HG02763 (cell line): ENCODE results near the gene FAM118A.
"Not testable (repeated sequence)": the region's sequence is repeated elsewhere in the genome, so short reads cannot be mapped to it uniquely, and the experiment has no call there.

ENCODE experiments used
- ATAC-seq: cut with Tn5 transposase; IDR thresholded peaks from one replicate; pipeline ENCODE4 v1.9.1; 2021; ENCODE audit warnings: mild to moderate bottlenecking, moderate library complexity; ENCODE audit not compliant: unreplicated experiment

Gene FAM118A

GRCh38 chr22:45308391-45308956 lies 1.3 kb upstream of the FAM118A start:
- ATAC-seq = no peak

DNA sequence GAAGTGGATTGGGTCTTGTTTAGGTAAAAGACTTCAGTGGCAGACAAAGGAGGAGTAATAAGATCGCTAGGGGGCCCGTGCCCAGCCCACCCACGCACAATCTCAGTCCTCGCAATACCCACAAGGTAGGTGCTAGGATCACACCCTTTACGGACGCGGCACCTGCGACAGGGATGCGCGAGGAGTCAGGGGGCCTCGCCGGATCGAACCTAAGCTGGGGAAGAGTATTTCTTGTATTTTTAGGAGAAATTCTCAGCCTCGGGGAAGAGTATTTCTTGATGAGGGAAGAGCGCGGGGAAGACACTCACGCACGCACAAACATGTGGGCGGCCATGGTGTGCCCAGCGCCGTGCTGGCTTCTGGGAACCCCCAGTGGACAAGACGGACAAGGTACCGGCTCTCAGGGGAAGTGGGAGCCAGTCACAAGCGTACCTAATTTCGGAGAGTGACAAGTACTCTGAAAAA lies 745 bp upstream of the FAM118A start:
- no peak for ATAC-seq

DNA sequence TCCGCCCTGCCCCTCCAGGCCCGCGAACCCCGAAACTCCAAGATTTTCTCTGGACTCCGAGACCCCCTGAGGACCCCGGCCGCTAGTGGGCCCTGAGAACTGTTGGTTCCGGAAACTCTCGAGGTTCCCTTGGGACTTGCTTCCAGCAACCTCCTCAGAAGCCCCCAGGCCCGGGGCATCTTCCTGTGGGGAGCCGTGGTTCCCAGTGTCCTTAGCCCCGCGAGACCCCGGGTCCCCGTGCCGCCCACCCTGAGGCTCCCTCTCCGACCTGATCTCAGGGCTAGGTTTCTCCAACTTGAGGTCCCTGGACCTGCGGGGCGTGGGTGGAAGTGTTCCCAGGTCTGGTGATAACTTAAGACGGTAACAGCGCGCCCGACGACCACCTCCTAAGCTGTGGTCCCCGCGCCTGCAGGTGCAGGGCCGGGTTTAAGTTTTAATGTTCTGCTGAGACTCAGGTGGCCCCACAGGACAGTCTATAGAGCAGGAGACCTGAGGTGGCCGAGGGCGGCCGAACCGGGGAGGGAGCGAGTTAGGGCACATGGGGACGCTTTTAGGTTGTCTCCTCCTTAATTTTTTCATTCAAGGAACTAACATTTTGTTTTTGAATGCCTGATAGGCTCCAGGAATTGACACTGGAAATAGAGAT lies 720 bp downstream of the FAM118A start:
- ATAC-seq = no peak

DNA sequence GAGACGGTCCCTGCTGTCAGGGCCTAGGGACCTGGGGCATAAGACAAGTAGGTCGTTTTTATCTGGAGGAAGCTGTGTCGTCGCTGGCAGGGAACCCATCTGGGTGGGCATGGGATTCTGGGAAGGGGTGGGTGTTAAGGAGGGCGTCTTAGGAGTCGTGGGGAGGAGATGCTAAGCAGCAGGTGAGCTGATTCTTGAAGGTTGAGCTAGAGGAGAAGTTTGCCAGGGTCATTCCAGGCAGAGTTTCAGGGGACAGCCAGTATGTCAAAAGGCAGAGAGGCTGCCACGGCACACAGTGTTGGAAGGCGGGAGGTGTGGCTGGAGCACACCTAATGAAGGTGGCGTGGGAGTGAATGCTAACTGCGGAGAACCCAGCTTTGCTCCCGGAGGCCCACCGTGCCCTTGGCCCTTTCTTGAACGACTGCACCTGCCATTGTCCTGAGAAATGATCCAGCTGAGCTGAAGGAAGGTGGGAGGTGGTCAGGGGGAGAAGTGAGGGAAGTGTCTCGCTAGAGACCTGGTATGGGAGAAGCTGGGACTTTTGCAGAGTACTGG lies 1.3 kb downstream of the FAM118A start:
- ATAC-seq = no peak

GRCh38 chr22:45312415-45312814 lies 2.7 kb downstream of the FAM118A start:
- no peak for ATAC-seq

- ATAC-seq = no peak
Measured at GRCh38 chr22:45312856-45313255, 3.1 kb downstream of the FAM118A start.

- no peak for ATAC-seq
Measured at GRCh38 chr22:45314054-45314721, 4.5 kb downstream of the FAM118A start.

- ATAC-seq = no peak
Measured at GRCh38 chr22:45314786-45315185, 5.1 kb downstream of the FAM118A start.

- no peak for ATAC-seq
Measured at GRCh38 chr22:45316796-45317526, 7.2 kb downstream of the FAM118A start.

DNA sequence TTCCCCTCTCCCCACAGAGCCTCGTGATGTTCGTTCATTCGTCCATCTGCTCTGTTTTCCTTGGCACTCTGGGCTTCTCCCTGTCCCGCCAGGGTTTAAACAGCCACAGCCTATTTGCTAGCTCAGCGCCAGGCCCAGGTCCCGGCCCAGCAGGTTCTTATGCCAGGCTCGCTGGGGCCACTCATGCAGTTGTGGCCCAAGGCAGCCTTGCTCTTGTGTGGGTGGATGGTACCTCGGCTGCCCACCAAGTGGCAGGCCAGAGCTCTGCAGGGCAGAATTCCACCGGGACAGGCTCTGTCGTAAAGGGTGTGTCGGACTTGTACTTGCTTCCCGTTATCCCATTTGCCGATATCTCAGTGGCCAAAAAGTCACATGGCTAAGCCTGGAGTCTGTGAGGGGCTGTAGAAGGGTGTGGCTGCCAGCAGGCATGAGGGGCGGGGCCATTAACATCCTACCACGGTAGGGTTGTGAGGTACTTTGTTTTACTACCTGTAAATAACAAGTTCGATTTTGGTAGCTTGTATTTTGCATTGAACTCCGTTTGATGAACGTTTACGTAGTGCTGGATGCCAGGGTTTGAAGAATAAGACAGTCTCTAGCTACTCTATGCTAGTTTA lies 7.9 kb downstream of the FAM118A start:
- ATAC-seq = no peak

GRCh38 chr22:45318168-45318557 lies 8.4 kb downstream of the FAM118A start:
- ATAC-seq = no peak

GRCh38 chr22:45318558-45319323 lies 9.0 kb downstream of the FAM118A start:
- no peak for ATAC-seq

GRCh38 chr22:45319324-45319685 lies 9.6 kb downstream of the FAM118A start:
- no peak for ATAC-seq

DNA sequence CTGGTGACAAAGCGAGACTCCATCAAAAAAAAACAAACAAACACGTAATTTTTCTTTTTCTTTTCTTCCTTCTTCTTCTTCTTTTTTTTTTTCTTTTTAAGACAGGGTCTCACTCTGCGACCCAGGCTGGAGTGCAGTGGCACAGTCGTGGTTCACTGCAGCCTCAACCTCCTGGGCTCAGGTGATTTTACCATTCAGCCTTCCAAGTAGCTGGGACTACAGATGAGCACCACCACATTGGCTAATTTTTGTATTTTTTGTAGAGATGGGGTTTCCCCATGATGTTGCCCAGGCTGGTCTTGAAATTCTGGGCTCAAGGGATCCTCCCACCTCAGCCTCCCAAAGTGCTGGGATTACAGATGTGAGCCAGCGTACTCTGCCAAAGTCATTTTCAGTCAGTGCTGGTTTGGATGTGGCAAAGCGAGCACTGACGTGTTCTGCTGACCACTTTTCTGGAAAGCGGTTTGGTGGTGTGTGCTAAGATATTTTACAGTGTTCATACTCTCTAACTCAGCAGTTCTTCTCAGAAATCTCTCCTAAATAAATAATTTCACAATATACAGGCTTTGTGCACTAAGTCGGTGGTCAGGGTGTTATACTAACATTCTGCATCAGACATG lies 10.7 kb downstream of the FAM118A start:
- ATAC-seq = no peak

DNA sequence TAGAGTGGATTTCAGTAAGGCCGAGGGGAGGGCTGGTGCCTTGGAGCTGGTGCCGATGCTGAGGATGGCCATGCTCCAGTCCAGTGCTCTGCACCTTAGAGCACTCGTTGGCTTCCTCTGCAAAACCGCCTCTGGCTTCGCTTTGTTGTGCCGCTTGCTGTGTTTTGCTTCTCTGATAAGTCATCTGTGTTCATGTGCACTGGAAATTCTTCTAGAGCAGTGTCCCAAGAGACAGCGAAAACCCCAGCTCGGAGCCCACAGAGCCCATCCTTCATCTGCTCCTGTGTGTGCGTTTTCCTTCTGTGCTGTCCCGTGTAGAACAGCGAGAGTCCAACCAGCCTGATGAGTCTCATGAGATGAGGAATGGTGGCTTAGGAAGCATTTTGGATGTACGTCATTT lies 12.1 kb downstream of the FAM118A start:
- no peak for ATAC-seq

DNA sequence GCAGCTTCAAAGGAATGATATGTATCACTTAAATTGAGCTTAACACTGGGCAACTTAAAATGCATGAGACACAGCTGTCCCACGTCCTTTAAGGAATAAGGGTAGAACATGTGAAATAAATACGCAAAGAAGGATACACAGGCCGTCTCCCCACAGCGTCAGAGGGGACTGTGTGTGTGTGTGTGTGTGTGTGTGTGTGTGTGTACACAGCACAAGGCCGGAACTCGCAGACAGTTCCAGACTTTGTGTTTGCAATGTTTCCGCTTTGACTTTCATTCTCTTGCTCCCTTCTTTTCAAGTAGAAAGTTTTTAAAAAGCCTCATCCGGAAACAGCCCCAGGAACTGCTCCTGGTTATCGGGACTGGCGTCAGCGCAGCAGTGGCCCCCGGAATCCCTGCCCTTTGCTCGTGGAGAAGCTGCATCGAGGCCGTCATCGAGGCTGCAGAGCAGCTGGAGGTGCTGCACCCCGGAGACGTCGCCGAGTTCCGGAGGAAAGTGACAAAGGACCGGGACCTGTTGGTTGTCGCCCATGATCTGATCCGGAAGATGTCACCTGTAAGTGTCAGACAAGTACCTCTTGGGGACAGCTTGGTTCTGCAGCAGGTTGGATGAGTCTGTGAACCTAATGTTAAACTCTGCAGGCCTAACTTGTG lies 13.3 kb downstream of the FAM118A start:
- ATAC-seq = no peak

DNA sequence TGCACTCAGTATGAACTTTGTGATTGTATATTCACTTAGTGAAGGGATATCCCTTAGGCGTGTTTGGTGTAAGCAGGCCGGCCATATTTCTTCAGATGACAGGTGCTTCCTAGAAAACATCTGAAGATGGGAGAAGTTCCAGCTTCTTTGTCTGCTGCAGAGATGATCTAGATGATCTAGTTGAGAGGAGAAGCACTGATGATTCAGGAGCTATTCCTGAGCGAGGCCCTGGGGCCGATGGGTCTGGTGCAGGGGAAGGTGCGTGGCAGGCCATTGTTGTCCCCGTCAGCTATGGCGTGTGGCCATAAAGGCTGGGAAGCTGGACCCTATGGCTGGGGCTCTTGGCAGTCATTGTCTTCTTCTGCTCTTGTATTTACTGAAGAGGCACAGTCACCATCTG lies 14.0 kb downstream of the FAM118A start:
- ATAC-seq = no peak

DNA sequence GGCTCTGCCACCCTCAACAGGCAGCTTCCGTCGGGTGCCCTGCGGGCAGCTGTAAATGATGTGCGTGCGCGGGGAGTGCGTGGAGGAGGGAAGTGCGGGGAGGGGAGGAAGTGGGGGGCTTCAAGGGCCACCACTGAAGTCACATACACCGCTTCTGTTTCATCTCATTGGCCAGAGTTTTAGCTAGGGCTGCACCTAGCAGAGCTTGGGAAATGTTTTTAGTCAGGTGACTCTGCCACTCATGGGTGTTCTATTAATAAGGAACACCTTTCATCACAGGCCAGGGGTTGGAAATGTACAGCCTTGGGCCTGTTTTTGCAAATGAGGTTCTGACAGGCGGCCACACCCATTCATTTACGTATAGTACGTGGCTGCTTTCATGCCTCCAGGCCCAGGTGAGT lies 14.6 kb downstream of the FAM118A start:
- no peak for ATAC-seq

DNA sequence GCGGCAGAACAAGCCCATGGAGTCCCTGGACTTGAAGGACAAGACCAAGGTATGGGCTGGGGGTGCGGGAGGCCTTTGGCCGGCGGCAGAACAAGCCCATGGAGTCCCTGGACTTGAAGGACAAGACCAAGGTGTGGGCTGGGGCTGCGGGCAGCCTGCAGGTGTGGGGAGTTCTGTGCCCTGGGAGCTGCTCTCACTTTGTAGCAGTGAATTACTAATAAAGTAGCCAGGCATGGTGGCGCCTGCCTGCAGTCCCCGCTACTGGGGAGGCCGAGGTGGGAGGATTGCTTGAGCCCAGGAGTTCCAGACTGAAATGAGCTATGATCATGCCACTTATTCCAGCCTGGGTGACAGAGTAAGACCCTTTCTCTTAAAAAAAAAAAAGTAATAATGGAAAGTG lies 18.5 kb downstream of the FAM118A start:
- ATAC-seq = not testable (repeated sequence)
